CD14-positive monocyte (primary cell): ENCODE results near the gene TPCN1. TPM values are rescaled to one million over a fixed set of nuclear protein-coding genes. Genes with fewer than 3 reads are reported as not detected.
A peak's percentile ranks its signal among the peaks of the same experiment; 100 is the strongest.

Source experiments
- DNase-seq, 3 donors: peaks; one replicate each; pipeline ENCODE4 v3.0.0-alpha.2; 2011 to 2022
- H2AFZ ChIP-seq: 2 replicates; pipeline ENCODE4 v1.6.0; 2012; ENCODE audit warnings: mild to moderate bottlenecking, low read depth, low read length, inconsistent platforms; ENCODE audit not compliant: insufficient read depth, poor library complexity, severe bottlenecking
- H3K27ac ChIP-seq, 2 donors: 1 replicate in 1 of 2; 2 replicates in 1 of 2; pipeline ENCODE4 v1.5.1; 2012 to 2013; ENCODE audit warnings: low read length in 2 of 2, control low read depth in 1 of 2, inconsistent platforms in 1 of 2, low read depth in 1 of 2, mild to moderate bottlenecking in 1 of 2
- H3K27me3 ChIP-seq, 2 donors: one replicate each; pipeline versions ENCODE4 v1.6.0 to v1.6.1; 2011 to 2013; ENCODE audit warnings: low read length in 2 of 2; ENCODE audit not compliant: control insufficient read depth in 2 of 2, insufficient read depth in 2 of 2
- H3K36me3 ChIP-seq, 2 donors: replicated peaks in 1 of 2; 1 replicate in 1 of 2; 2 replicates in 1 of 2; pipeline versions ENCODE4 v1.5.1 to v1.6.1; 2012 to 2013; ENCODE audit warnings: low read length in 2 of 2, control low read depth in 1 of 2, inconsistent platforms in 1 of 2, mild to moderate bottlenecking in 1 of 2; ENCODE audit not compliant: insufficient read depth in 2 of 2, control insufficient read depth in 1 of 2
- H3K4me1 ChIP-seq, 2 donors: 1 replicate in 1 of 2; 2 replicates in 1 of 2; pipeline versions ENCODE4 v1.5.1 to v1.6.1; 2012 to 2013; ENCODE audit warnings: low read length in 2 of 2, control low read depth in 1 of 2, inconsistent platforms in 1 of 2, mild to moderate bottlenecking in 1 of 2, moderate library complexity in 1 of 2; ENCODE audit not compliant: insufficient read depth in 2 of 2, control insufficient read depth in 1 of 2
- H3K4me2 ChIP-seq: replicated peaks from 2 replicates; pipeline ENCODE3; 2012; ENCODE audit warnings: low read length, moderate library complexity, mild to moderate bottlenecking; ENCODE audit not compliant: poor library complexity, severe bottlenecking; ENCODE audit errors: extremely low read depth
- H3K4me3 ChIP-seq, 3 experiments: fragments of 200-600 bp in 1 of 3; sonication (generic) in 1 of 3; replicated peaks in 1 of 3; 1 replicate in 2 of 3; 2 replicates in 1 of 3; pipeline ENCODE4 v1.5.1; 2011 to 2013; ENCODE audit warnings: low read length in 3 of 3, mild to moderate bottlenecking in 3 of 3, control low read depth in 2 of 3, low read depth in 2 of 3, inconsistent platforms in 1 of 3, moderate library complexity in 1 of 3
- H3K79me2 ChIP-seq: 2 replicates; pipeline ENCODE4 v1.6.0; 2012; ENCODE audit warnings: mild to moderate bottlenecking, control low read depth, inconsistent platforms, low read length, moderate library complexity; ENCODE audit not compliant: insufficient read depth
- H3K9ac ChIP-seq: 2 replicates; pipeline ENCODE4 v1.6.0; 2017; ENCODE audit warnings: low read length, mild to moderate bottlenecking; ENCODE audit not compliant: insufficient read depth, poor library complexity, severe bottlenecking
- H3K9me3 ChIP-seq, 2 donors: replicated peaks in 1 of 2; 1 replicate in 1 of 2; 2 replicates in 1 of 2; pipeline versions ENCODE4 v1.5.1 to v1.6.1; 2012 to 2013; ENCODE audit warnings: low read length in 2 of 2, control low read depth in 1 of 2; ENCODE audit not compliant: control insufficient read depth in 1 of 2, insufficient read depth in 1 of 2
- H4K20me1 ChIP-seq: 2 replicates; pipeline ENCODE4 v1.6.0; 2012; ENCODE audit warnings: mild to moderate bottlenecking, low read length, control low read depth, moderate library complexity; ENCODE audit not compliant: insufficient read depth
- H3K27ac Mint-ChIP-seq, 7 donors: one replicate each; pipeline ENCODE4 v1.8.0; 2020; ENCODE audit warnings: mild to moderate bottlenecking in 7 of 7, mixed read lengths in 7 of 7, moderate library complexity in 6 of 7, inconsistent platforms in 2 of 7
- H3K27me3 Mint-ChIP-seq, 3 donors: one replicate each; pipeline ENCODE4 v1.8.0; 2021 to 2022; ENCODE audit warnings: low read depth in 3 of 3, mild to moderate bottlenecking in 3 of 3, mixed read lengths in 3 of 3, moderate library complexity in 3 of 3, inconsistent platforms in 1 of 3
- H3K36me3 Mint-ChIP-seq, 2 donors: one replicate each; pipeline ENCODE4 v1.8.0; 2020; ENCODE audit warnings: mixed read lengths in 2 of 2, inconsistent platforms in 1 of 2, mild to moderate bottlenecking in 1 of 2
- H3K4me1 Mint-ChIP-seq: one replicate; pipeline ENCODE4 v1.8.0; 2020; ENCODE audit warnings: mild to moderate bottlenecking, mixed read lengths
- H3K4me3 Mint-ChIP-seq, 2 donors: one replicate each; pipeline ENCODE4 v1.8.0; 2020; ENCODE audit warnings: mild to moderate bottlenecking in 2 of 2, mixed read lengths in 2 of 2, moderate library complexity in 1 of 2
- H3K9me3 Mint-ChIP-seq, 7 donors: one replicate each; pipeline ENCODE4 v1.8.0; 2020 to 2022; ENCODE audit warnings: mixed read lengths in 7 of 7, mild to moderate bottlenecking in 6 of 7, moderate library complexity in 6 of 7, inconsistent platforms in 2 of 7
- WGBS: methylation state at CpG from one replicate; pipeline ENCODE4 v1.1.5; 2013; ENCODE audit warnings: missing lambda C conversion rate; ENCODE audit not compliant: insufficient coverage; 5-methylcytosine and 5-hydroxymethylcytosine counted together
- intact Hi-C, 2 donors: fragments of 100-400 bp; cut with micrococcal nuclease; formaldehyde crosslinking; loops; one replicate each; pipeline versions ENCODE4 v1.15.0 to v1.15.1; 2023
- polyA plus RNA-seq, 3 donors: library from polyadenylated mRNA; depleted of rRNA in 1 of 3; unstranded in 2 of 3; stranded (reverse) in 1 of 3; fragments of 300-500 nt in 2 of 3; fragments of >200 nt in 1 of 3; fragmentation: Illumina TruSeq in 2 of 3; gene quantifications; 1 replicate in 2 of 3; 2 replicates in 1 of 3; pipeline ENCODE4 v1.2.3, GENCODE V29; 2012 to 2021
- TF ChIP-seq, protein P1 (sequence below): fragments of 200-600 bp; IDR thresholded peaks from one replicate; pipeline ENCODE4 v1.8.0; 2022; ENCODE audit warnings: antibody characterized with exemption, mild to moderate bottlenecking

TPCN1 gene
- polyA plus RNA-seq, 3 donors, result 20.4 to 110 (median 34.9) TPM

DNA sequence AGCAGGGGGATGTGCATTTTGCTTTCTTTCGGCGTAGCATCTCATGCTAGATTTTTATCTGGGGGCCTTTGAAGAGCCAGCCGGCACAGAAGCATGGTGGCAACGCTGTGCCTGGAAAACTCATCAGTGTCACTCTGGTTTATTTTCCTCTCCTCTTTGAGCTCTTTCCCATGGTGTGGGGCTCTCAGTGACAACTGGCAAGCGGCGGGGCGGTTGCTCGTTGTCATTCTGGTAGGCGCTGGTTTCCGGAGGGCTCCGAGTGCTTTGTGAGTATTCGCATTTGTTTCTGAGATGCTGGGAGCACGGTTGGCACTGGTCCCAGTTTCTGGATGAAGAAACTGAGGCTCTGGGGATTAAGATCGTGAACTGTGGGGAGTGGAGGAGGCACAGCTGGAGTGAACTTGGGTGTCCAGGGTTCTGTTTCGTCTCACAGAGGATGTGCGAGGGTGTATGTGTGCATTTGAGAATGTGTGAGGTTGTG lies 23.3 kb downstream of the TPCN1 start:
- peaks cover 60% of the 10 kb centered on the region for H3K4me1 Mint-ChIP-seq
- Histone ChIP-seq H3K27ac (no peak overlapping the region), H3K36me3 (peaks cover 55 to 74% of the 10 kb centered on the region in 2 donors), H3K9ac (no peak overlapping the region), H3K9me3 (no peaks in the 10 kb centered on the region), H3K4me1 (peaks cover 40 to 48% of the 10 kb centered on the region in 2 donors), H2AFZ (no peak overlapping the region), H3K4me2 (no peak overlapping the region), H3K79me2 (peaks cover 69% of the 10 kb centered on the region), H3K4me3 (no peak overlapping the region), H3K27me3 (no peaks in the 10 kb centered on the region), H4K20me1 (peaks cover 67% of the 10 kb centered on the region)
- DNase-seq, result no peak
- WGBS, result 98% methylated on average over 16 of the region's 16 CpGs
- H3K9me3 Mint-ChIP-seq, result peaks cover 0 to 3% (median 0%) of the 10 kb centered on the region in 7 donors
- H3K27me3 Mint-ChIP-seq, result peaks cover 0 to 7% (median 0%) of the 10 kb centered on the region in 3 donors
- H3K36me3 Mint-ChIP-seq, result peaks cover 65 to 86% of the 10 kb centered on the region in 2 donors
- intact Hi-C loops, result no loop called here
- peak overlapping the region in 2 of 7 donors; percentile 25 to 63 for H3K27ac Mint-ChIP-seq
- no peak overlapping the region for H3K4me3 Mint-ChIP-seq
- TF ChIP-seq, protein P1, sequence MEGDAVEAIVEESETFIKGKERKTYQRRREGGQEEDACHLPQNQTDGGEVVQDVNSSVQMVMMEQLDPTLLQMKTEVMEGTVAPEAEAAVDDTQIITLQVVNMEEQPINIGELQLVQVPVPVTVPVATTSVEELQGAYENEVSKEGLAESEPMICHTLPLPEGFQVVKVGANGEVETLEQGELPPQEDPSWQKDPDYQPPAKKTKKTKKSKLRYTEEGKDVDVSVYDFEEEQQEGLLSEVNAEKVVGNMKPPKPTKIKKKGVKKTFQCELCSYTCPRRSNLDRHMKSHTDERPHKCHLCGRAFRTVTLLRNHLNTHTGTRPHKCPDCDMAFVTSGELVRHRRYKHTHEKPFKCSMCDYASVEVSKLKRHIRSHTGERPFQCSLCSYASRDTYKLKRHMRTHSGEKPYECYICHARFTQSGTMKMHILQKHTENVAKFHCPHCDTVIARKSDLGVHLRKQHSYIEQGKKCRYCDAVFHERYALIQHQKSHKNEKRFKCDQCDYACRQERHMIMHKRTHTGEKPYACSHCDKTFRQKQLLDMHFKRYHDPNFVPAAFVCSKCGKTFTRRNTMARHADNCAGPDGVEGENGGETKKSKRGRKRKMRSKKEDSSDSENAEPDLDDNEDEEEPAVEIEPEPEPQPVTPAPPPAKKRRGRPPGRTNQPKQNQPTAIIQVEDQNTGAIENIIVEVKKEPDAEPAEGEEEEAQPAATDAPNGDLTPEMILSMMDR, result no peak

DNA sequence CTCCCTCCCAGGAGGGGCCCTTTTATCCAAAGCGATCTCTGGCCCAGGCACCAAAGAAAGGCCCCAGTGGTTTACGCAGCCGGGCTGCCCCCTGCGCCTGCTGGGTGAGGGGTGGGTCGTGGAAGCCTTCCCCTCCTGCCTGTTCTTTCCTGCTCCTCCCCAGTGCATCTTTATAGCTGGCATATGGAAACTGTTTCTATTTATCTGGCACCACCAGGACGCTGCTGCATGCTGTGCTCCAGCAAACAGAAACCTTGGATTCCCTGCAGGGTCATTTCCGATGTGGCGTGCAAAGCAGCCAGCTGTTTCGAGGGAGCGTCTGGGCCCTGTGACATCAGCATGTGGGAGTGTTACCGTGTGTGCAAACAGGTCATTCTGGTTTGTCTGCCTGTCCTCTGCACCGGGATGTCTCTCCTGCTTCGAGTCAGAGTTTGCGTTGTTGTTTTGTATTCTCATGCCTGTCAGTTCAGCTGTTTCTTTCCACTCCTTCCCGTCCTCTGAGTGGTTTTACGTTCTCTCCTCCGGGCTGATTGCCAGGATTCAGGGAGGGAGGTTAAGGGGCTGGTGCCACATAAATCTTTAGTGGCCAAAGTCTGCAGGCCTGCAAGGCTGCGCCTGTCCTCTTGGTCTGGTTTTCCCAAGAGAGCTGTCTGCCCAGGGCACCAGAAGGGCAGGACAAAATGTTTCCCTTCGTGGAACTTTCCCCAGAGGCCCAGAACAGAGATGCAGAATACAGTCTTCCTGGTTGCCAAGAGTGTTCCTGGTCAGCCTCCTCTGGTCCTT lies 24.6 kb downstream of the TPCN1 start:
- DNase-seq, result no peak
- H3K9ac ChIP-seq, result no peak overlapping the region
- H4K20me1 ChIP-seq, result peaks cover 78% of the 10 kb centered on the region
- H3K4me3 Mint-ChIP-seq, result no peak overlapping the region
- H3K4me1 Mint-ChIP-seq, result peaks cover 46% of the 10 kb centered on the region
- peak overlapping the region in 4 of 7 donors; percentile 36 to 67 (median 56) for H3K27ac Mint-ChIP-seq
- no peak overlapping the region for H3K4me2 ChIP-seq
- TF ChIP-seq, protein P1, result no peak
- H2AFZ ChIP-seq, result no peak overlapping the region
- peaks cover 26 to 35% of the 10 kb centered on the region in 2 donors for H3K4me1 ChIP-seq
- H3K36me3 ChIP-seq, result peaks cover 62 to 81% of the 10 kb centered on the region in 2 donors
- peaks cover 0 to 3% (median 0%) of the 10 kb centered on the region in 7 donors for H3K9me3 Mint-ChIP-seq
- WGBS, result 37% methylated on average over 14 of the region's 19 CpGs
- intact Hi-C loops, result no loop called here
- H3K27ac ChIP-seq, result no peak overlapping the region
- no peaks in the 10 kb centered on the region for H3K27me3 ChIP-seq
- H3K36me3 Mint-ChIP-seq, result peaks cover 65 to 92% of the 10 kb centered on the region in 2 donors
- H3K4me3 ChIP-seq, result no peak overlapping the region
- H3K79me2 ChIP-seq, result peaks cover 64% of the 10 kb centered on the region
- H3K9me3 ChIP-seq, result no peaks in the 10 kb centered on the region
- H3K27me3 Mint-ChIP-seq, result peaks cover 0 to 4% (median 0%) of the 10 kb centered on the region in 3 donors
